HG02938 (cell line): ENCODE results near the gene C15orf39.
"Not testable (repeated sequence)": the region's sequence is repeated elsewhere in the genome, so short reads cannot be mapped to it uniquely, and the experiment has no call there.

Experiments used
- ATAC-seq: cut with Tn5 transposase; IDR thresholded peaks from one replicate; pipeline ENCODE4 v1.9.1; 2021; ENCODE audit warnings: mild to moderate bottlenecking, moderate library complexity; ENCODE audit not compliant: unreplicated experiment

C15orf39 gene

GRCh38 chr15:75201616-75202250 is at the start of gene C15orf39:
C15orf39 (plus strand) TSS chr15:75201882; CDS start chr15:75206049, 4,167 bp downstream.
- peak; percentile 40 for ATAC-seq

GRCh38 chr15:75152382-75153079 is 49.2 kb upstream of the C15orf39 start:
- no peak for ATAC-seq

DNA sequence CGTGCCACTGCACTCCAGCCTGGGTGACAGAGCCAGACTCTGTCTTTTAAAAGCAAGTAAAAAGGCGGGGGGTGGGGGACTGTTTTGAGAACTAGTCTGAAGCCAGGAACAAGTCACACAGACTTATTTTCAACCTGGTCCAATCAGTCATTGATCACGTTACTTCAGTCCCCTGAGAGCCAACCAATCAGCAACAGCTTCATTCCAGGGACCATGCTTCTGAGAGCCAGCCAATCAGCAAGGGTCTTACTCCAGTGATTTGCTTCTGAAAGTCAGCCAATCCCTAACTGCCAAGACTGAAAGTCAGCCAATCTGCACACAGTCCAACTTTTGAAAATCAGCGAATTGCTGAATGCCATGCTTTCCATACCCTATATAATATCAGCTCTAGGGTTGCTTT is 48.6 kb upstream of the C15orf39 start:
- ATAC-seq: no peak

- ATAC-seq: no peak
Measured at GRCh38 chr15:75153565-75154276, 48.0 kb upstream of the C15orf39 start.

GRCh38 chr15:75154461-75155062 is 47.1 kb upstream of the C15orf39 start:
- no peak for ATAC-seq

DNA sequence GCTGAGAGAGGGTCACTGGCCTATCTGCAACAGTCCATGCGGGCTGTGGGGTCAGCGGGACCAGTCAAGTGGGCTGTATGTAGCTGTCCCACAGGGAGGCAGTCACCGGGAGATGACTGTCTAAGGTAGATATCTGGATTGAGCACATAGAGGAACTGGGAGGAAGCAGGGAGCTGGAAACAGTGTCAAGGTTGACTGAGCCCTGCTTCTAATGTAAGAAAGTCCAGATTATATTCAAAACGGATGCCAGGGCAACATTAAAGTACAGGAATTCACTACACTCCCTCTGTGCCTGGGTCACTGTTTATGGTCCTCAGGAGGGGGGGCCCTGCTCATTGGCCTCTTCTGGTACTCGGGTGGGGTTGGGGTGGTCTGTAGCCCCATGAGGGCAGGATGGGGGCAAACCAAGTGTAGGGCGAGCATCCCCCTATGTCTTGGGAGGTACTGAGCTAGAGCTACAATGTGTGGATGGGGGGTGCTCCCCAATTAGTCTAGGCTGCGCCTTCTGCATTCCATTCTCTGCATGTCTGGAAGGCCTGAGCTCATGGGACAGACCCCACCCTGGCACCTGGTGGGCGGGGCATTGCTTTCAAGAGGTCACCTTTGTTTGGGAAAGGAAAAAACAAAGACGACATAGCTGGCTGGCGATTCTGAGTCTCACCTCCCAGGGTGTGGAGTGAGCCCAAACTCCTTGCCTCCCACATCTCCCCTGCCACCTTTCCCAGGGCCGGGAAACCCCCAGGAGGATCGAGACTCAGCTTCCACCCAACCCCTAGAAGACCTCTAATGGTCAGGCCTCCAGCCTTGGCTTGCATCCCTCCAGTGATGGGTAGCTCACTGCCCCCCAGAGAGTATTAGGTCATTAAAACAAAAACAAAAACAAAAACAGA is 45.1 kb upstream of the C15orf39 start:
- ATAC-seq: no peak

DNA sequence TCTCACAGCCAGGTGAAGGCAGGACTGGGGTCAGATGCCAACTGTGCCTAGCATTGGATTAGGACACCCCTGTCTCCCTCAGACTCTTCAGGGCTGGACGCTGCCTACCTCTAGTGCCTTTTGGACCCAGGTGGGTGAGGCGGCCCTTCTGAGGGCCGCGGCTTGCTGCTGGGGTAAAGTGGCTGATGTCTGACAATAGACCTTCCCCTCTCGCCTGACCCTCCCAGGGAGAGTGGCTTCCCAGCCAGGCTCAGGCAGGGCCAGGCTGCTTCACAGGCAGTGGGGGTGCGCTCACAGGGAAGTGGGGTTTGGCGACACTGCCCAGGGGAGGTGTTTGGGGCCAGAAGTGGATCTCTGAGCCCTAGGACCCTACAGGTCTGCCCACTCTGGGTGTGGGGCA is 43.3 kb upstream of the C15orf39 start:
- ATAC-seq: no peak

DNA sequence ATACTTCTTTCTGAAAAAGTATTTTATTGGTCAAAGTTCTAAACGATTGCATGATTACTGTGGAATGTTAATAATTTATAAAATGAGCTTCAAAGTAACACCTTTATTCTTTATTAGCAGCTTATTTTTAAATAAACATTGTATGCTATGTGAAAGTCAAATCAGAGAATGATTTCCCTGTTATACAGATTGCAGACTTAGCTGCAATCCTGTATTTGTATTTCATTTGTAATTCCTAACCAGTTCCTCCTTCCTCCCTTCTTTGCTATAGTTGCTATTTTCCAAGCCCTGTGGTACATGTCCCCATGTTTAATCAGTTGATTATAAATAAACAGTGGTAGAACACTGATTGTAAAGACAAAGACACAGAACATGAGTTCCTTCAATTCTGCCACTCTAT is 42.4 kb upstream of the C15orf39 start:
- no peak for ATAC-seq

GRCh38 chr15:75161106-75161916 is 40.4 kb upstream of the C15orf39 start:
- no peak for ATAC-seq

- ATAC-seq: no peak
Measured at GRCh38 chr15:75161917-75162414, 39.7 kb upstream of the C15orf39 start.

DNA sequence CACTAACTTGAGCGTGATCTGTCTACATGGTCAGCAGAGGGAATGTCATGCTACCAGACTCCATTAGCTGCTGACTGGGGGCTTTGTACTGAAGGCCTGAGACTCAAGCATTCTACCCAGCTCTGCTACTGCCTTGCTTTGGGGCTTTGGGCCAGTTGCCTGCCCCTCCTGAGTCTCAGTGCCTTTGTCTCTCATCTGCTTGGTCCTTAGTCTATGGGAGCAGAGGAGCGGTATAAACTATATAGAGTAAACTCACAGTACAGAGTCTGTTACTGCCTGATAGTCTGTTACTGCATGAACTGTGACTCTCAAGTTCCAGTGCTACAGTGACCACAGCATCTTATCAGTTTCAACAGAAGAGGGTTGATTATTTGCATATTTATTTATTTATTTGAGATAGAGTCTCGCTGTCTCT is 38.5 kb upstream of the C15orf39 start:
- no peak for ATAC-seq

DNA sequence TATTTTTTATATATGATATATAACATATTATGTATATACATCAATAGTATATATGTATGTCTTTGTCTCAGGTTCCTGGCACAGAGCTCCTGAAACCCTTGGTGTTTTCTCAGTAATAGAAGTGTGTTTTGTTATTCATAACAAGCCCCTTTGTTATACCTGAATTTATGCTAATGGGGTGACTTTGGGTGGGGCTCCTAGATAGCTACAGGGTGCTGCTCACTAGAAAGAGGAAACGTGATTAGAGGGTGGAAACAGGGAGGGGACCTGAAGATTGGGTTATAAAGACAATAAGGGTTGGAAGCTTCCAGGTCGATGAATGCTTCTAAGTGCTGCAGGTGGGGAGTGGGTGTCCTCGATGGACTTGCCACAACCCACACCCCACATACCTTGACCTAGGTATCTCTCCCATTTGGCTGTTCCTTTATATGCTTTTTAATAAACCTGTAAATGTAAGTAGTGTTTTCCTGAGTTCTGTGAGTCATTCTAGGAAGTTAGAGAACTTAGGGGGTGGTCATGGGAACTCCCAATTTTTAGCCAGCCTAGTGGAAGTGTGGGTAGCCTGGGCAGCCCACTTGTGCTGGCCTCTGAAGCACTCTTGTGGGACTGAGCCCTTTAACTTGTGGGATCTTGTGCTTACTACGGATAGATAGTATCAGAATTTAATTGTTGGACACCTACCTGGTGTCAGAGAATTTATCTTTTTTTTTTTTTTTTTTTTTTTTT is 36.9 kb upstream of the C15orf39 start:
- no peak for ATAC-seq

- ATAC-seq: not testable (repeated sequence)
Measured at GRCh38 chr15:75166489-75167063, 35.1 kb upstream of the C15orf39 start.

GRCh38 chr15:75167588-75168350 is 33.9 kb upstream of the C15orf39 start:
- no peak for ATAC-seq

DNA sequence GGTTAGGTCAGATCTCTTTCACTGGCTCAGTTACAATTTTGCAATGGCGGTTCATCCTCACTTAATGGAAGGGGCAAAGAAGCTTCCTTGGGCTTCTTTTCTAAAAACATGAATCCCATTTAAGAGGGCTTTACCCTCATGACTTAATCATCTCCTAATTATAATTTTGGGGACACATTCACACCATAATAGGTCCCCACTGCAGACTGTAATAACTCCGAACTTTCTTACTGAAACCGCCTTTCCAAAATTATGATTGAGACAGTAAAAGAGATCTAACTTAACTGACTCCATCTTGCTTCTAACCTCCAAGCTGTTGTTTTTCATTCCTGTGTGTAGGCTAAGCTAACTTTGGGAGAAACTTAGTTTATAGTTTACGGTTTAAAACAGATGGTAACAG is 33.3 kb upstream of the C15orf39 start:
- no peak for ATAC-seq

DNA sequence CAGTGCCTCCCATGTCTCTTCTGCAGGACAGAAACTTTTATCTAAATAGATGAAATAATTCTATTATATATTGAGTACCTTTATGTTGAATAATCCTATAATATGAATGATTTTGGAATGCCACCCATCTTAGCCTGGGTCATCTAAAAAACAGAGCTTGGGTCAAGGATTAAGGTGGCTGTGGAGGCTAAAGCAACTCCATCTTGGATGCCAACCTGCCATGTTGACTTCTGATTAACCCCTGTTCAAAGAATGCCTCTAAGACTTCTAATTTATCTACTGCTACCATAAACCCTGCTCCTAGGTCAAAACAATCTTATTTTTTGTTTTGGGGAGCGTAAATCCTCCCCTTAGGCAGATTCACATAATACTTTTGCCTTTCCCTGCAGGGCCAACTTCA is 31.5 kb upstream of the C15orf39 start:
- no peak for ATAC-seq

DNA sequence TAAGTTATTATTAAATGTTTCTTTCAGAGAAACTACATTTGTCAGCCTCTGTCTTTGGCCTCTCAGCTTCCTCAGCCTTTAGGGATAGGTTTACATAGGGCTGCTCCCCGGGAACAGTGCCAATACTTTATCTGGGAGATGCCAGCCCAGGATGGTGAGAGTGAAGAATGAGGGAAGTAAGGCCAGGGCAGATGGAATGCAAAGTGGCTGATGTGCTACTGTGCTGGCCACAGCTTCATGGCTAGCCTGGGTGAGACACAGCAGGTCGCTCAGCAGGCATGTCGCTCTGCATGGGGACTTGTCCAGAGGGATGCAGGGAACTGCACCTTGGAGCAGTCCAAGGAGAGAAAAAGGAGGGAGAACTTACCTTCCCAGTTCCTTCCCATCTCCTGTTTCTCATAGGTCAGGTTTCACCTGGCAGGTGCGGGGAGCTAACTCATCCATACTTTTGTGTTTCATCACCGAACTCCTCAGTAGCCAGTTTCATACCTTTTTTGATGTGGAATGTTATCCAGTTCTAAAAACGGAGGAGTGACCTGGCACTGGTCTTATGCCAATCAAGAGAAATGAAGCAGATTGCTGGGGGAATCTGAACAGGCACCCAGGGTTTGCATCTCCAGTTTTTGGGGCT is 30.9 kb upstream of the C15orf39 start:
- ATAC-seq: no peak
